Lung (tissue), 12 donors: ENCODE measurements around the gene RALGPS1. TPM values are rescaled to one million over a fixed set of nuclear protein-coding genes. Genes with fewer than 3 reads are reported as not detected.
A peak's percentile ranks its signal among the peaks of the same experiment; 100 is the strongest.

Source experiments
- ATAC-seq: fragments of 200-7000 bp; cut with Tn5 transposase; one replicate; pipeline ENCODE4 v1.9.1; 2020; ENCODE audit warnings: moderate number of reproducible peaks; ENCODE audit not compliant: insufficient read depth, low FRiP score
- DNase-seq, 3 donors: peaks; one replicate each; pipeline ENCODE4 v3.0.0-alpha.2; 2013 to 2017
- H3K27ac ChIP-seq, 2 donors: one replicate each; pipeline ENCODE4 v1.5.1; 2013; ENCODE audit warnings: mild to moderate bottlenecking in 2 of 2, moderate library complexity in 2 of 2, control low read depth in 1 of 2, inconsistent platforms in 1 of 2, low read depth in 1 of 2, low read length in 1 of 2
- H3K27me3 ChIP-seq, 3 donors: one replicate each; pipeline ENCODE4 v1.5.1; 2013; ENCODE audit warnings: low read length in 2 of 3; ENCODE audit not compliant: control insufficient read depth in 3 of 3, insufficient read depth in 3 of 3
- H3K36me3 ChIP-seq, 4 donors: one replicate each; pipeline ENCODE4 v1.5.1; 2013; ENCODE audit warnings: low read length in 4 of 4, mild to moderate bottlenecking in 1 of 4, moderate library complexity in 1 of 4; ENCODE audit not compliant: control insufficient read depth in 4 of 4, insufficient read depth in 4 of 4
- H3K4me1 ChIP-seq, 5 donors: one replicate each; pipeline ENCODE4 v1.5.1; 2013; ENCODE audit warnings: low read length in 5 of 5, mild to moderate bottlenecking in 2 of 5, moderate library complexity in 1 of 5; ENCODE audit not compliant: control insufficient read depth in 5 of 5, insufficient read depth in 5 of 5
- H3K4me3 ChIP-seq: one replicate; pipeline ENCODE4 v1.5.1; 2013; ENCODE audit warnings: mild to moderate bottlenecking, control low read depth, moderate library complexity
- H3K9ac ChIP-seq, 2 donors: one replicate each; pipeline ENCODE4 v1.5.1; 2013; ENCODE audit warnings: low read length in 2 of 2, control low read depth in 1 of 2; ENCODE audit not compliant: insufficient read depth in 1 of 2
- H3K9me3 ChIP-seq, 4 donors: one replicate each; pipeline ENCODE4 v1.5.1; 2013; ENCODE audit warnings: low read length in 3 of 4, mild to moderate bottlenecking in 1 of 4, moderate library complexity in 1 of 4; ENCODE audit not compliant: control insufficient read depth in 4 of 4, insufficient read depth in 3 of 4
- WGBS, 2 donors: extraction: QIAGEN DNeasy Blood & Tissue Kit; methylation state at CpG; one replicate each; pipeline ENCODE4 v1.1.7; 2013; 5-methylcytosine and 5-hydroxymethylcytosine counted together
- polyA plus RNA-seq, 2 donors: library from polyadenylated mRNA; stranded (reverse); fragments of 200-250 nt; gene quantifications; one replicate each; pipeline ENCODE4 v1.2.1, GENCODE V29; 2013
- total RNA-seq, 2 donors: library from RNA; depleted of rRNA in 1 of 2; stranded (reverse); fragments of >200 nt in 1 of 2; gene quantifications; one replicate each; pipeline ENCODE4 v1.2.1, GENCODE V29; 2014 to 2021
- TF ChIP-seq, protein P1 (sequence below): IDR thresholded peaks from 2 replicates; pipeline ENCODE4 v1.5.1; 2012; ENCODE audit warnings: mild to moderate bottlenecking; ENCODE audit errors: control extremely low read depth, extremely low read depth
- donor health status: control.
- donor health status: control.
- donor health status: Bipolar disorder and iron deficiency.
- donor health status: healthy.
- donor health status: DM: yes; HTN: yes; CAD: no.

The RALGPS1 gene
- total and polyA plus RNA-seq, 4 donors, result 3.5 to 30.3 (median 11.9) TPM

GRCh38 chr9:127112056-127112455, 197.5 kb downstream of the RALGPS1 start:
- Histone ChIP-seq H3K9me3 (peaks cover 0 to 2% (median 0%) of the 10 kb centered on the region in 4 donors), H3K36me3 (peaks cover 0 to 8% (median 1%) of the 10 kb centered on the region in 4 donors), H3K27ac (peak overlapping the region in 1 of 2 donors; percentile 23), H3K4me3 (no peak overlapping the region), H3K27me3 (no peaks in the 10 kb centered on the region), H3K9ac (no peak overlapping the region), H3K4me1 (peaks cover 13 to 30% (median 17%) of the 10 kb centered on the region in 5 donors)
- TF ChIP-seq, protein P1, sequence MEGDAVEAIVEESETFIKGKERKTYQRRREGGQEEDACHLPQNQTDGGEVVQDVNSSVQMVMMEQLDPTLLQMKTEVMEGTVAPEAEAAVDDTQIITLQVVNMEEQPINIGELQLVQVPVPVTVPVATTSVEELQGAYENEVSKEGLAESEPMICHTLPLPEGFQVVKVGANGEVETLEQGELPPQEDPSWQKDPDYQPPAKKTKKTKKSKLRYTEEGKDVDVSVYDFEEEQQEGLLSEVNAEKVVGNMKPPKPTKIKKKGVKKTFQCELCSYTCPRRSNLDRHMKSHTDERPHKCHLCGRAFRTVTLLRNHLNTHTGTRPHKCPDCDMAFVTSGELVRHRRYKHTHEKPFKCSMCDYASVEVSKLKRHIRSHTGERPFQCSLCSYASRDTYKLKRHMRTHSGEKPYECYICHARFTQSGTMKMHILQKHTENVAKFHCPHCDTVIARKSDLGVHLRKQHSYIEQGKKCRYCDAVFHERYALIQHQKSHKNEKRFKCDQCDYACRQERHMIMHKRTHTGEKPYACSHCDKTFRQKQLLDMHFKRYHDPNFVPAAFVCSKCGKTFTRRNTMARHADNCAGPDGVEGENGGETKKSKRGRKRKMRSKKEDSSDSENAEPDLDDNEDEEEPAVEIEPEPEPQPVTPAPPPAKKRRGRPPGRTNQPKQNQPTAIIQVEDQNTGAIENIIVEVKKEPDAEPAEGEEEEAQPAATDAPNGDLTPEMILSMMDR, result no peak
- ATAC-seq (no peak), DNase-seq (peak; percentile 35 to 41 (median 37))
- WGBS, 2 donors, result 59 to 75% methylated on average over 7 of the region's 7 CpGs

GRCh38 chr9:127112735-127113161, 198.2 kb downstream of the RALGPS1 start:
- Histone ChIP-seq H3K27ac (peak overlapping the region in 1 of 2 donors; percentile 3), H3K9ac (no peak overlapping the region), H3K4me1 (peaks cover 13 to 31% (median 18%) of the 10 kb centered on the region in 5 donors), H3K9me3 (peaks cover 0 to 2% (median 0%) of the 10 kb centered on the region in 4 donors), H3K27me3 (no peaks in the 10 kb centered on the region), H3K4me3 (no peak overlapping the region), H3K36me3 (peaks cover 0 to 6% (median 1%) of the 10 kb centered on the region in 4 donors)
- ATAC-seq (no peak), DNase-seq (peak in 2 of 3 donors; percentile 54 to 55)
- WGBS, 2 donors, result 69 to 81% methylated on average over 3 of the region's 3 CpGs
- TF ChIP-seq, protein P1, result no peak

DNA sequence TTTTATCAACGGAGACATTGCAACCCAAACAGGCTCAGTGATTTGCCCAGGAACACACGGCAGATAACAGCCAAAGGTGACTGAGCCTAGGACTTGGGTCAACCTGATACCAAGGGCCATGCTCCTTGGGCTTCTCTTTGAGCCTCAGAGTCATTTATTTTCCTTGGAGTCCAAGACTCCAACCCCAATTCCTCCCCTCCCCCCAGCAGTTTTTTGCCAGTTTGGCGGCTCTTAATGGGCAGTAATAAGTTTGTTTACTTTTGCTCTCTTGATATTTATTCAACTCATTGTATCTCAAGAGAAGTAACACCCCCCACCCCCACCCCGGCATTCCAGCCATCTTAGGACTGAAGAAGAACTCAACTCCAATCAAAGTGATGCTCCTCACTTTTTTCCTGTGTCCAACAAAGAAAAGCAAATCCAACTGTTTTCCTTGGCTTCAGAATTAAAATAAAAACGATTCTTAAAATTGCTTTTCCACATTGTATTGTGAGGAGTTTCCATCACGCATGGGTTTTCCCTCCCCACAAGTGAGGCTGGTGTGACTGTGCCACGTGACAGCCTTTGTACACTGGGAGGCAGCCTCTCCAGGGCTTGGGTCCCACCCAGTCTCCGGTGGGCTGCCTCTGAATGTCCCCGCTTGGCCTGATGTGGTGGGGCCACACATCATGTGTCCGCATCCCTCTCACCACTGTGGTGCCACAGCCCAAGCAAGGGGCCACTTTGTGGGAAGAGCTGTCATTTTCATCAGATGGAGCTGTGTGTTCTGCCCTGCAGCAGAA, 198.8 kb downstream of the RALGPS1 start:
- ATAC-seq (no peak), DNase-seq (peak; percentile 67 to 75 (median 73))
- H3K9me3 ChIP-seq, result peaks cover 0 to 2% (median 0%) of the 10 kb centered on the region in 4 donors
- WGBS, 2 donors, result 64 to 82% methylated on average over 10 of the region's 10 CpGs
- TF ChIP-seq, protein P1, result no peak
- no peak overlapping the region for H3K4me3 ChIP-seq
- H3K9ac ChIP-seq, result no peak overlapping the region
- H3K4me1 ChIP-seq, result peaks cover 13 to 32% (median 18%) of the 10 kb centered on the region in 5 donors
- peaks cover 0 to 3% (median 1%) of the 10 kb centered on the region in 4 donors for H3K36me3 ChIP-seq
- H3K27ac ChIP-seq, result no peak overlapping the region
- no peaks in the 10 kb centered on the region for H3K27me3 ChIP-seq
